SIG-M5 treated with dmso at 0.1 percent for 504 hours (cell line): ENCODE measurements around the gene FBXW8.

Experiments used
- DNase-seq: peaks from one replicate; lab custom pipeline; 2025; ENCODE audit not compliant: unreplicated experiment; lab: John Stamatoyannopoulos, UW

Gene FBXW8

GRCh38 chr12:117069926-117070900 lies 159.5 kb downstream of the FBXW8 start:
- peak; percentile 85 for DNase-seq

- DNase-seq = no peak
These were observed 160.3 kb downstream of the FBXW8 start for GRCh38 chr12:117071009-117071408.

GRCh38 chr12:117072106-117072505 lies 161.4 kb downstream of the FBXW8 start:
- no peak for DNase-seq

- DNase-seq = no peak
These were observed 162.2 kb downstream of the FBXW8 start for GRCh38 chr12:117072736-117073490.

- DNase-seq = no peak
These were observed 162.9 kb downstream of the FBXW8 start for GRCh38 chr12:117073611-117074010.

GRCh38 chr12:117076410-117077372 lies 165.9 kb downstream of the FBXW8 start:
- no peak for DNase-seq

GRCh38 chr12:117079487-117079886 lies 168.7 kb downstream of the FBXW8 start:
- no peak for DNase-seq

GRCh38 chr12:117080661-117081144 lies 170.0 kb downstream of the FBXW8 start:
- no peak for DNase-seq
